K562 (cell line): ENCODE measurements around the gene HDAC10. TPM values are rescaled to one million over a fixed set of nuclear protein-coding genes. Genes with fewer than 3 reads are reported as not detected.

ENCODE experiments used
- ATAC-seq: fragments of 200-7000 bp; cut with Tn5 transposase; 3 replicates; pipeline ENCODE4 v1.9.1; 2020; ENCODE audit warnings: moderate library complexity
- BruUV-seq: library from RNA; stranded (reverse); fragments of 400-500 nt; replicated peaks from 2 replicates; lab custom pipeline; 2021; lab: Mats Ljungman, UMichigan
- CTCF ChIA-PET: fragments of 300-600 bp; formaldehyde crosslinking; extraction: SDS; loops from one replicate; lab custom pipeline; 2021; ENCODE audit warnings: low intra/inter-chr PET ratio; lab: Yijun Ruan, JAX
- POLR2A ChIA-PET: fragments of 300-600, 350-650 bp; sonication (Branson Sonifier 250); formaldehyde crosslinking; extraction: SDS; loops from one replicate; lab custom pipeline; 2021; ENCODE audit warnings: antibody characterized with exemption, inconsistent platforms; lab: Yijun Ruan, JAX
- DNase-seq, 4 experiments: peaks; one replicate each; pipeline versions ENCODE4 v3.0.0 to v3.0.0-alpha.2; 2011 to 2018; ENCODE audit warnings: low spot score in 3 of 4, mixed read lengths in 3 of 4; ENCODE audit errors: extremely low read depth in 1 of 4
- FAIRE-seq: peaks from 2 replicates; lab custom pipeline; 2011; peaks lifted over from hg19 to GRCh38; lab: Jason Lieb, UNC
- H2AFZ ChIP-seq: 2 replicates; pipeline ENCODE4 v1.6.0; 2011; ENCODE audit warnings: low read depth, low read length, control low read depth, inconsistent platforms
- H3K27ac ChIP-seq: fragments of 200-600 bp; 3 replicates; pipeline ENCODE4 v1.8.0; 2011; ENCODE audit warnings: low read depth, mild to moderate bottlenecking, control low read depth, inconsistent platforms, low read length, moderate library complexity, mixed read lengths; ENCODE audit errors: extremely low read depth
- H3K27me3 ChIP-seq, 2 experiments: fragments of 300-600 bp in 1 of 2; 2 replicates in 1 of 2; 3 replicates in 1 of 2; pipeline versions ENCODE4 v1.6.0 to v1.8.0; 2011; ENCODE audit warnings: inconsistent platforms in 2 of 2, low read length in 2 of 2, mild to moderate bottlenecking in 1 of 2, mixed read lengths in 1 of 2, moderate library complexity in 1 of 2; ENCODE audit not compliant: control insufficient read depth in 2 of 2, insufficient read depth in 2 of 2
- H3K36me3 ChIP-seq: fragments of 300-600 bp; 3 replicates; pipeline ENCODE4 v1.8.0; 2011; ENCODE audit warnings: mild to moderate bottlenecking, low read length, inconsistent platforms; ENCODE audit not compliant: control insufficient read depth, insufficient read depth
- H3K4me1 ChIP-seq, 2 experiments: fragments of 200-600 bp in 1 of 2; replicated peaks in 1 of 2; 2 replicates in 1 of 2; 3 replicates in 1 of 2; pipeline versions ENCODE4 v1.5.1 to v1.8.0; 2011; ENCODE audit warnings: inconsistent platforms in 2 of 2, low read length in 2 of 2, mild to moderate bottlenecking in 1 of 2, mixed read lengths in 1 of 2, moderate library complexity in 1 of 2; ENCODE audit not compliant: control insufficient read depth in 2 of 2, insufficient read depth in 2 of 2
- H3K4me2 ChIP-seq: 2 replicates; pipeline ENCODE4 v1.6.1; 2011; ENCODE audit warnings: low read length, control low read depth, inconsistent platforms, mixed read lengths; ENCODE audit not compliant: insufficient read depth
- H3K4me3 ChIP-seq: fragments of 200-600 bp; sonication (generic), shearing (Covaris generic); 2 replicates; pipeline ENCODE4 v1.5.1; 2016; ENCODE audit warnings: control low read depth, inconsistent platforms
- H3K79me2 ChIP-seq: fragments of 200-600 bp; 3 replicates; pipeline ENCODE4 v1.8.0; 2011; ENCODE audit warnings: low read length, inconsistent platforms; ENCODE audit not compliant: control insufficient read depth, insufficient read depth
- H3K9ac ChIP-seq, 2 experiments: 2 replicates each; pipeline versions ENCODE4 v1.6.0 to v1.6.1; 2011; ENCODE audit warnings: low read depth in 2 of 2, low read length in 2 of 2, control low read depth in 1 of 2, inconsistent platforms in 1 of 2, mild to moderate bottlenecking in 1 of 2, mixed read lengths in 1 of 2; ENCODE audit not compliant: insufficient read depth in 1 of 2
- H3K9me1 ChIP-seq: one replicate; pipeline ENCODE4 v1.6.0; 2011; ENCODE audit warnings: inconsistent platforms, mild to moderate bottlenecking, low read length, moderate library complexity; ENCODE audit not compliant: control insufficient read depth, insufficient read depth
- H3K9me3 ChIP-seq: replicated peaks from 2 replicates; pipeline ENCODE4 v1.5.1; 2011; ENCODE audit warnings: low read depth, low read length, inconsistent platforms; ENCODE audit not compliant: control insufficient read depth, insufficient read depth
- H4K20me1 ChIP-seq: replicated peaks from 2 replicates; pipeline ENCODE4 v1.6.1; 2011; ENCODE audit warnings: low read length, inconsistent platforms, mixed read lengths; ENCODE audit not compliant: control insufficient read depth, insufficient read depth
- CHD1 ChIP-seq: fragments of 200-600 bp; sonication (generic); IDR thresholded peaks from one replicate; pipeline ENCODE4 v1.6.1; 2012; ENCODE audit warnings: mild to moderate bottlenecking, moderate library complexity, low read length, inconsistent platforms
- CHD2 ChIP-seq: IDR thresholded peaks from 2 replicates; pipeline ENCODE4 v1.6.1; 2011; ENCODE audit warnings: low read depth, low read length
- FOXJ2 ChIP-seq: fragments of 200-800 bp; sonication (Bioruptor generic); IDR thresholded peaks from 2 replicates; pipeline ENCODE4 v1.6.1; 2016; ENCODE audit warnings: missing genetic modification characterization, missing compliant biosample characterization
- GTF2F1 ChIP-seq: IDR thresholded peaks from 2 replicates; pipeline ENCODE4 v1.6.1; 2011; ENCODE audit warnings: low read depth, low read length, improper control_type of control experiment
- MTA3 ChIP-seq: fragments of 450-650 bp; formaldehyde crosslinking; IDR thresholded peaks from 2 replicates; pipeline ENCODE4 v1.6.1; 2017; ENCODE audit warnings: mild to moderate bottlenecking, borderline replicate concordance
- NRF1 ChIP-seq, 2 experiments: fragments of 450-650 bp; IDR thresholded peaks in 1 of 2; conservative IDR thresholded peaks in 1 of 2; 2 replicates each; pipeline ENCODE4 v1.6.1; 2014; ENCODE audit warnings: mild to moderate bottlenecking in 2 of 2
- PHF20 ChIP-seq: fragments of 450-650 bp; IDR thresholded peaks from 2 replicates; pipeline ENCODE4 v1.6.1; 2018; ENCODE audit not compliant: partially characterized antibody
- POLR2AphosphoS5 ChIP-seq: IDR thresholded peaks from 2 replicates; pipeline ENCODE4 v1.6.1; 2011; ENCODE audit warnings: mild to moderate bottlenecking, low read depth, low read length, moderate library complexity; ENCODE audit not compliant: control insufficient read depth, insufficient read depth
- SRSF1 ChIP-seq: fragments of 200-400 bp; formaldehyde crosslinking; IDR thresholded peaks from 2 replicates; pipeline ENCODE4 v1.6.1; 2017; ENCODE audit warnings: mild to moderate bottlenecking, low read depth, low read length, moderate library complexity
- SRSF7 ChIP-seq: fragments of 200-400 bp; formaldehyde crosslinking; optimal IDR thresholded peaks from 2 replicates; pipeline ENCODE3; 2017; ENCODE audit warnings: mild to moderate bottlenecking, low read depth, low read length
- ZC3H4 ChIP-seq: sonication (generic); formaldehyde crosslinking; IDR thresholded peaks from 2 replicates; pipeline ENCODE4 v1.9.0; 2021; ENCODE audit warnings: missing genetic modification reagents, borderline replicate concordance
- WGBS: fragments of 100-300 bp; shearing (Covaris generic); methylation state at CpG from one replicate; pipeline ENCODE4 v1.1.6; 2016; ENCODE audit warnings: low coverage, mixed read lengths; ENCODE audit not compliant: insufficient coverage; ENCODE audit errors: missing lambda C conversion rate; 5-methylcytosine and 5-hydroxymethylcytosine counted together
- in situ Hi-C: fragments of 300-500 bp; cut with MboI; formaldehyde crosslinking; loops from 4 replicates; pipeline ENCODE4 v1.15.0; 2018; ENCODE audit warnings: inconsistent platforms, mixed read lengths
- intact Hi-C: fragments of 100-400 bp; cut with micrococcal nuclease; formaldehyde crosslinking; loops from 2 replicates; pipeline ENCODE4 v1.14.2; 2022
- polyA plus RNA-seq, 8 experiments: library from polyadenylated mRNA; depleted of rRNA in 4 of 8; stranded (reverse) in 5 of 8; unstranded in 3 of 8; fragments of >200 nt; fragmentation: Nextera tagmentation in 2 of 8; fragmentation: Illumina TruSeq in 1 of 8; extraction: Ambion mirVana in 2 of 8; extraction: Trizol in 1 of 8; gene quantifications; 2 replicates each; pipeline versions ENCODE4 v1.2.1 to v1.2.3, GENCODE V29; 2011 to 2014; ENCODE audit warnings: inconsistent platforms in 1 of 8, missing spikeins in 1 of 8
- total RNA-seq, 7 experiments: library from RNA; depleted of rRNA in 6 of 7; stranded (reverse); fragments of >200 nt in 6 of 7; fragmentation: Illumina TruSeq in 2 of 7; extraction: Trizol in 2 of 7; gene quantifications; 2 replicates each; pipeline versions ENCODE4 v1.2.1 to v1.2.3, GENCODE V29; 2011 to 2021; ENCODE audit warnings: low replicate concordance in 1 of 7

HDAC10 gene
- total and polyA plus RNA-seq, 9 of the 15 experiments (the other 6 are each of a cell fraction or from before 2014, with no cell fraction given), result 0.10 to 44.2 (median 6.5) TPM

- no peak overlapping the region for H3K9ac ChIP-seq
- in situ Hi-C loops, result no loop called here
- 0 out of 2 replicates have a peak, but pooled peaks cover 1% of the 10 kb centered on the region for H3K9me3 ChIP-seq
- H3K36me3 ChIP-seq, result peaks cover 64% of the 10 kb centered on the region; the same call in 2 of the 3 replicates
- no peaks in the 10 kb centered on the region for H4K20me1 ChIP-seq
- BruUV-seq, result no TSS peak
- no peak for ATAC-seq
- intact Hi-C loops, result no loop called here
- DNase-seq, result no peak
- ChIA-PET CTCF (no interaction called here), POLR2A (no interaction called here)
- H3K4me1 ChIP-seq, result peaks cover 0 to 29% of the 10 kb centered on the region in 2 experiments; a peak in 3 of 5 replicates
- no peak overlapping the region for H3K27ac ChIP-seq
- no peaks in the 10 kb centered on the region for H3K79me2 ChIP-seq
- H3K4me3 ChIP-seq, result no peak overlapping the region
- H3K27me3 ChIP-seq, result no peaks in the 10 kb centered on the region
- no peaks in the 10 kb centered on the region for H3K9me1 ChIP-seq
- 95% methylated on average over 9 of the region's 16 CpGs for WGBS
- H2AFZ ChIP-seq, result no peak overlapping the region
- no peak for FAIRE-seq
- no peak for TF ChIP-seq GTF2F1
- TF ChIP-seq CHD2, result no peak
- no peak for TF ChIP-seq FOXJ2 (tag)
- no peak for TF ChIP-seq CHD1
- no peak for TF ChIP-seq SRSF1
- no peak for TF ChIP-seq ZC3H4 (CRISPR knock-in tag)
- TF ChIP-seq SRSF7, result no peak
- no peak for TF ChIP-seq MTA3
- no peak for TF ChIP-seq PHF20
- no peak for TF ChIP-seq NRF1 (conservative IDR thresholded peaks at IDR 0.05 in 1 of 2, IDR thresholded peaks at IDR 0.05 in 1 of 2)
- TF ChIP-seq POLR2AphosphoS5, result no peak
- H3K4me2 ChIP-seq, result no peak overlapping the region
Observed at GRCh38 chr22:50224071-50224470, 27.0 kb downstream of the HDAC10 start.
